K562 (cell line): ENCODE measurements around the gene ADAR. TPM values are rescaled to one million over a fixed set of nuclear protein-coding genes. Genes with fewer than 3 reads are reported as not detected.

Source experiments
- ATAC-seq: fragments of 200-7000 bp; cut with Tn5 transposase; 3 replicates; pipeline ENCODE4 v1.9.1; 2020; ENCODE audit warnings: moderate library complexity
- BruUV-seq: library from RNA; stranded (reverse); fragments of 400-500 nt; replicated peaks from 2 replicates; lab custom pipeline; 2021; lab: Mats Ljungman, UMichigan
- CTCF ChIA-PET: fragments of 300-600 bp; formaldehyde crosslinking; extraction: SDS; loops from one replicate; lab custom pipeline; 2021; ENCODE audit warnings: low intra/inter-chr PET ratio; lab: Yijun Ruan, JAX
- POLR2A ChIA-PET: fragments of 300-600, 350-650 bp; sonication (Branson Sonifier 250); formaldehyde crosslinking; extraction: SDS; loops from one replicate; lab custom pipeline; 2021; ENCODE audit warnings: antibody characterized with exemption, inconsistent platforms; lab: Yijun Ruan, JAX
- DNase-seq, 4 experiments: peaks; one replicate each; pipeline versions ENCODE4 v3.0.0 to v3.0.0-alpha.2; 2011 to 2018; ENCODE audit warnings: low spot score in 3 of 4, mixed read lengths in 3 of 4; ENCODE audit errors: extremely low read depth in 1 of 4
- FAIRE-seq: peaks from 2 replicates; lab custom pipeline; 2011; peaks lifted over from hg19 to GRCh38; lab: Jason Lieb, UNC
- H2AFZ ChIP-seq: 2 replicates; pipeline ENCODE4 v1.6.0; 2011; ENCODE audit warnings: low read depth, low read length, control low read depth, inconsistent platforms
- H3K27ac ChIP-seq: fragments of 200-600 bp; 3 replicates; pipeline ENCODE4 v1.8.0; 2011; ENCODE audit warnings: low read depth, mild to moderate bottlenecking, control low read depth, inconsistent platforms, low read length, moderate library complexity, mixed read lengths; ENCODE audit errors: extremely low read depth
- H3K27me3 ChIP-seq, 2 experiments: fragments of 300-600 bp in 1 of 2; 2 replicates in 1 of 2; 3 replicates in 1 of 2; pipeline versions ENCODE4 v1.6.0 to v1.8.0; 2011; ENCODE audit warnings: inconsistent platforms in 2 of 2, low read length in 2 of 2, mild to moderate bottlenecking in 1 of 2, mixed read lengths in 1 of 2, moderate library complexity in 1 of 2; ENCODE audit not compliant: control insufficient read depth in 2 of 2, insufficient read depth in 2 of 2
- H3K36me3 ChIP-seq: fragments of 300-600 bp; 3 replicates; pipeline ENCODE4 v1.8.0; 2011; ENCODE audit warnings: mild to moderate bottlenecking, low read length, inconsistent platforms; ENCODE audit not compliant: control insufficient read depth, insufficient read depth
- H3K4me1 ChIP-seq, 2 experiments: fragments of 200-600 bp in 1 of 2; replicated peaks in 1 of 2; 2 replicates in 1 of 2; 3 replicates in 1 of 2; pipeline versions ENCODE4 v1.5.1 to v1.8.0; 2011; ENCODE audit warnings: inconsistent platforms in 2 of 2, low read length in 2 of 2, mild to moderate bottlenecking in 1 of 2, mixed read lengths in 1 of 2, moderate library complexity in 1 of 2; ENCODE audit not compliant: control insufficient read depth in 2 of 2, insufficient read depth in 2 of 2
- H3K4me2 ChIP-seq: 2 replicates; pipeline ENCODE4 v1.6.1; 2011; ENCODE audit warnings: low read length, control low read depth, inconsistent platforms, mixed read lengths; ENCODE audit not compliant: insufficient read depth
- H3K4me3 ChIP-seq: fragments of 200-600 bp; sonication (generic), shearing (Covaris generic); 2 replicates; pipeline ENCODE4 v1.5.1; 2016; ENCODE audit warnings: control low read depth, inconsistent platforms
- H3K79me2 ChIP-seq: fragments of 200-600 bp; 3 replicates; pipeline ENCODE4 v1.8.0; 2011; ENCODE audit warnings: low read length, inconsistent platforms; ENCODE audit not compliant: control insufficient read depth, insufficient read depth
- H3K9ac ChIP-seq, 2 experiments: 2 replicates each; pipeline versions ENCODE4 v1.6.0 to v1.6.1; 2011; ENCODE audit warnings: low read depth in 2 of 2, low read length in 2 of 2, control low read depth in 1 of 2, inconsistent platforms in 1 of 2, mild to moderate bottlenecking in 1 of 2, mixed read lengths in 1 of 2; ENCODE audit not compliant: insufficient read depth in 1 of 2
- H3K9me1 ChIP-seq: one replicate; pipeline ENCODE4 v1.6.0; 2011; ENCODE audit warnings: inconsistent platforms, mild to moderate bottlenecking, low read length, moderate library complexity; ENCODE audit not compliant: control insufficient read depth, insufficient read depth
- H3K9me3 ChIP-seq: replicated peaks from 2 replicates; pipeline ENCODE4 v1.5.1; 2011; ENCODE audit warnings: low read depth, low read length, inconsistent platforms; ENCODE audit not compliant: control insufficient read depth, insufficient read depth
- H4K20me1 ChIP-seq: replicated peaks from 2 replicates; pipeline ENCODE4 v1.6.1; 2011; ENCODE audit warnings: low read length, inconsistent platforms, mixed read lengths; ENCODE audit not compliant: control insufficient read depth, insufficient read depth
- ETV6 ChIP-seq, 3 experiments: fragments of 150-350 bp in 1 of 3; sonication (generic) in 1 of 3; formaldehyde crosslinking in 1 of 3; IDR thresholded peaks; 2 replicates each; pipeline versions ENCODE4 v1.6.1 to v1.8.0; 2014 to 2022; ENCODE audit warnings: borderline replicate concordance in 2 of 3, low read depth in 2 of 3, antibody characterized with exemption in 1 of 3, low read length in 1 of 3, mild to moderate bottlenecking in 1 of 3, missing genetic modification reagents in 1 of 3
- EWSR1 ChIP-seq: fragments of 450-650 bp; IDR thresholded peaks from 2 replicates; pipeline ENCODE4 v1.6.1; 2018; ENCODE audit warnings: borderline replicate concordance, mild to moderate bottlenecking, low read depth, moderate library complexity; ENCODE audit not compliant: partially characterized antibody
- GATAD2A ChIP-seq: fragments of 450-650 bp; IDR thresholded peaks from 2 replicates; pipeline ENCODE4 v1.6.1; 2017
- ILF3 ChIP-seq: fragments of 450-650 bp; IDR thresholded peaks from 2 replicates; pipeline ENCODE4 v1.6.1; 2018; ENCODE audit warnings: antibody characterized with exemption, mild to moderate bottlenecking, moderate library complexity, borderline replicate concordance
- MCM2 ChIP-seq: fragments of 450-650 bp; IDR thresholded peaks from 2 replicates; pipeline ENCODE4 v1.6.1; 2017; ENCODE audit warnings: low read depth, mild to moderate bottlenecking
- NCOA2 ChIP-seq, 2 experiments: fragments of 450-650 bp; IDR thresholded peaks; 2 replicates each; pipeline ENCODE4 v1.6.1; 2018; ENCODE audit warnings: mild to moderate bottlenecking in 2 of 2, moderate library complexity in 1 of 2; ENCODE audit not compliant: partially characterized antibody in 2 of 2
- NUFIP1 ChIP-seq: fragments of 450-650 bp; IDR thresholded peaks from 2 replicates; pipeline ENCODE4 v1.6.1; 2018; ENCODE audit not compliant: partially characterized antibody
- PTRF ChIP-seq: fragments of 450-650 bp; IDR thresholded peaks from 2 replicates; pipeline ENCODE4 v1.6.1; 2016; ENCODE audit warnings: mild to moderate bottlenecking, missing genetic modification characterization, missing compliant biosample characterization
- SRSF7 ChIP-seq: fragments of 200-400 bp; formaldehyde crosslinking; optimal IDR thresholded peaks from 2 replicates; pipeline ENCODE3; 2017; ENCODE audit warnings: mild to moderate bottlenecking, low read depth, low read length
- ZC3H8 ChIP-seq: fragments of 450-650 bp; IDR thresholded peaks from 2 replicates; pipeline ENCODE4 v1.6.1; 2017
- ZNF277 ChIP-seq: fragments of 250-450 bp; sonication (Bioruptor Pico); IDR thresholded peaks from 2 replicates; pipeline ENCODE4 v1.8.0; 2022; ENCODE audit warnings: inconsistent platforms, mild to moderate bottlenecking, moderate library complexity, borderline replicate concordance
- WGBS: fragments of 100-300 bp; shearing (Covaris generic); methylation state at CpG from one replicate; pipeline ENCODE4 v1.1.6; 2016; ENCODE audit warnings: low coverage, mixed read lengths; ENCODE audit not compliant: insufficient coverage; ENCODE audit errors: missing lambda C conversion rate; 5-methylcytosine and 5-hydroxymethylcytosine counted together
- in situ Hi-C: fragments of 300-500 bp; cut with MboI; formaldehyde crosslinking; loops from 4 replicates; pipeline ENCODE4 v1.15.0; 2018; ENCODE audit warnings: inconsistent platforms, mixed read lengths
- intact Hi-C: fragments of 100-400 bp; cut with micrococcal nuclease; formaldehyde crosslinking; loops from 2 replicates; pipeline ENCODE4 v1.14.2; 2022
- polyA plus RNA-seq, 8 experiments: library from polyadenylated mRNA; depleted of rRNA in 4 of 8; stranded (reverse) in 5 of 8; unstranded in 3 of 8; fragments of >200 nt; fragmentation: Nextera tagmentation in 2 of 8; fragmentation: Illumina TruSeq in 1 of 8; extraction: Ambion mirVana in 2 of 8; extraction: Trizol in 1 of 8; gene quantifications; 2 replicates each; pipeline versions ENCODE4 v1.2.1 to v1.2.3, GENCODE V29; 2011 to 2014; ENCODE audit warnings: inconsistent platforms in 1 of 8, missing spikeins in 1 of 8
- total RNA-seq, 7 experiments: library from RNA; depleted of rRNA in 6 of 7; stranded (reverse); fragments of >200 nt in 6 of 7; fragmentation: Illumina TruSeq in 2 of 7; extraction: Trizol in 2 of 7; gene quantifications; 2 replicates each; pipeline versions ENCODE4 v1.2.1 to v1.2.3, GENCODE V29; 2011 to 2021; ENCODE audit warnings: low replicate concordance in 1 of 7

The ADAR gene
- total and polyA plus RNA-seq, 9 of the 15 experiments (the other 6 are each of a cell fraction or from before 2014, with no cell fraction given) = 30.1 to 123 (median 60.2) TPM

GRCh38 chr1:154547105-154547732 lies 60.8 kb downstream of the ADAR start:
- no peak overlapping the region for H3K27ac ChIP-seq
- H2AFZ ChIP-seq = no peak overlapping the region
- no TSS peak for BruUV-seq
- FAIRE-seq (no peak), ATAC-seq (no peak), DNase-seq (no peak)
- no peak overlapping the region for H3K4me3 ChIP-seq
- peaks cover 14 to 27% of the 10 kb centered on the region in 2 experiments for H3K27me3 ChIP-seq
- TF ChIP-seq SRSF7 (no peak), EWSR1 (no peak), GATAD2A (no peak), NUFIP1 (no peak), MCM2 (no peak), PTRF (tag) (no peak), ILF3 (no peak), NCOA2 (IDR thresholded peaks at IDR 0.05; ENCODE audit: partially characterized antibody in 2 of 2) (no peak), ETV6 (IDR thresholded peaks at IDR 0.05; ENCODE audit: borderline replicate concordance in 1 of 2, low read depth in 2 of 2, low read length in 1 of 2) (no peak), ETV6 (CRISPR knock-in tag; IDR thresholded peaks at IDR 0.05; ENCODE audit: borderline replicate concordance) (no peak), ZC3H8 (no peak), ZNF277 (no peak)
- no peaks in the 10 kb centered on the region for H3K9me3 ChIP-seq
- POLR2A ChIA-PET = interaction anchor here (0.5 to 0.9 kb wide), 5 partner anchors 13 to 913 kb away, joined by 3 to 4 read pairs (median 3); partner anchors contain the start of gene PMVK
- no peaks in the 10 kb centered on the region for H3K79me2 ChIP-seq
- peaks cover 16% of the 10 kb centered on the region; the same call in 1 of the 2 replicates for H4K20me1 ChIP-seq
- 36% methylated on average over 11 of the region's 11 CpGs for WGBS
- intact Hi-C loops = loop anchor here (2.0 kb wide), 1 partner anchor 198 kb away; no protein-coding TSS in a partner anchor
- H3K9ac ChIP-seq = no peak overlapping the region; a peak in 1 of 4 replicates
- no peaks in the 10 kb centered on the region; a peak in 2 of 5 replicates for H3K4me1 ChIP-seq
- in situ Hi-C loops = loop anchor here (5.0 kb wide), 1 partner anchor 200 kb away; no protein-coding TSS in a partner anchor
- peaks cover 38% of the 10 kb centered on the region for H3K36me3 ChIP-seq
- CTCF ChIA-PET = interaction anchor here (0.6 to 3.4 kb wide), 3 partner anchors 62 to 199 kb away, joined by 3 to 45 read pairs (median 4); no protein-coding TSS in a partner anchor
- H3K4me2 ChIP-seq = no peak overlapping the region
- H3K9me1 ChIP-seq = no peaks in the 10 kb centered on the region
